Caco-2 (cell line): ENCODE data around the gene ADAM11. TPM values are rescaled to one million over a fixed set of nuclear protein-coding genes. Genes with fewer than 3 reads are reported as not detected.

ENCODE experiments used
- BruUV-seq: library from RNA; stranded (reverse); fragments of 400-500 nt; replicated peaks from 2 replicates; lab custom pipeline; 2021; lab: Mats Ljungman, UMichigan
- CTCF ChIA-PET: fragments of 300-600 bp; sonication (Branson Sonifier 250); formaldehyde crosslinking; loops from one replicate; lab custom pipeline; 2022; ENCODE audit warnings: antibody characterized with exemption; lab: Charles Lee
- POLR2A ChIA-PET: fragments of 300-600 bp; sonication (Branson Sonifier 250); formaldehyde crosslinking; loops from one replicate; lab custom pipeline; 2022; ENCODE audit warnings: antibody characterized with exemption; lab: Charles Lee
- DNase-seq, 2 experiments: peaks; one replicate each; pipeline versions ENCODE4 v3.0.0 to v3.0.0-alpha.2; 2020 to 2022
- H3K27me3 ChIP-seq: replicated peaks from 2 replicates; pipeline ENCODE4 v1.6.0; 2011; ENCODE audit warnings: low read length; ENCODE audit not compliant: control insufficient read depth, insufficient read depth
- H3K36me3 ChIP-seq: 2 replicates; pipeline ENCODE4 v1.5.1; 2011; ENCODE audit warnings: low read length; ENCODE audit not compliant: control insufficient read depth, insufficient read depth
- H3K4me1 ChIP-seq: fragments of 250-450 bp; sonication (Bioruptor Pico); 2 replicates; pipeline ENCODE4 v1.5.1; 2020; ENCODE audit warnings: mild to moderate bottlenecking
- H3K4me3 ChIP-seq: 2 replicates; pipeline ENCODE4 v1.5.1; 2011; ENCODE audit warnings: low read depth, mild to moderate bottlenecking, control low read depth, low read length
- H3K9me3 ChIP-seq: fragments of 250-450 bp; sonication (Bioruptor Pico); 2 replicates; pipeline ENCODE4 v1.5.1; 2020; ENCODE audit warnings: mild to moderate bottlenecking, moderate library complexity
- H3K27ac Mint-ChIP-seq: one replicate; pipeline ENCODE4 v1.8.0; 2022; ENCODE audit warnings: mixed read lengths; ENCODE audit not compliant: unreplicated experiment
- H3K27me3 Mint-ChIP-seq: one replicate; pipeline ENCODE4 v1.8.0; 2022; ENCODE audit warnings: mixed read lengths; ENCODE audit not compliant: insufficient read depth, unreplicated experiment
- H3K36me3 Mint-ChIP-seq: one replicate; pipeline ENCODE4 v1.8.0; 2022; ENCODE audit warnings: mild to moderate bottlenecking, mixed read lengths; ENCODE audit not compliant: insufficient read depth, unreplicated experiment
- H3K4me1 Mint-ChIP-seq: one replicate; pipeline ENCODE4 v1.8.0; 2022; ENCODE audit warnings: low read depth, mixed read lengths; ENCODE audit not compliant: unreplicated experiment
- H3K4me3 Mint-ChIP-seq: one replicate; pipeline ENCODE4 v1.8.0; 2022; ENCODE audit warnings: mild to moderate bottlenecking, moderate library complexity, mixed read lengths; ENCODE audit not compliant: unreplicated experiment
- H3K9me3 Mint-ChIP-seq: one replicate; pipeline ENCODE4 v1.8.0; 2022; ENCODE audit warnings: mixed read lengths; ENCODE audit not compliant: unreplicated experiment
- CTCF ChIP-seq, 2 experiments: fragments of 200-600 bp in 1 of 2; IDR thresholded peaks; 1 replicate in 1 of 2; 2 replicates in 1 of 2; pipeline versions ENCODE4 v1.5.1 to v1.8.0; 2011 to 2022; ENCODE audit warnings: antibody characterized with exemption in 1 of 2, control low read depth in 1 of 2, inconsistent platforms in 1 of 2, low read depth in 1 of 2, low read length in 1 of 2, mild to moderate bottlenecking in 1 of 2, moderate library complexity in 1 of 2; ENCODE audit not compliant: insufficient read depth in 1 of 2, severe bottlenecking in 1 of 2, unreplicated experiment in 1 of 2
- intact Hi-C: fragments of 100-400 bp; cut with micrococcal nuclease; formaldehyde crosslinking; loops from one replicate; pipeline ENCODE4 v1.10.0; 2022; ENCODE audit not compliant: unreplicated experiment
- total RNA-seq: library from RNA; stranded (reverse); gene quantifications from 2 replicates; pipeline ENCODE4 v1.2.3, GENCODE V29; 2022

The ADAM11 gene
- total RNA-seq, 1 experiment from 2014 or later, result 1.9 TPM

DNA sequence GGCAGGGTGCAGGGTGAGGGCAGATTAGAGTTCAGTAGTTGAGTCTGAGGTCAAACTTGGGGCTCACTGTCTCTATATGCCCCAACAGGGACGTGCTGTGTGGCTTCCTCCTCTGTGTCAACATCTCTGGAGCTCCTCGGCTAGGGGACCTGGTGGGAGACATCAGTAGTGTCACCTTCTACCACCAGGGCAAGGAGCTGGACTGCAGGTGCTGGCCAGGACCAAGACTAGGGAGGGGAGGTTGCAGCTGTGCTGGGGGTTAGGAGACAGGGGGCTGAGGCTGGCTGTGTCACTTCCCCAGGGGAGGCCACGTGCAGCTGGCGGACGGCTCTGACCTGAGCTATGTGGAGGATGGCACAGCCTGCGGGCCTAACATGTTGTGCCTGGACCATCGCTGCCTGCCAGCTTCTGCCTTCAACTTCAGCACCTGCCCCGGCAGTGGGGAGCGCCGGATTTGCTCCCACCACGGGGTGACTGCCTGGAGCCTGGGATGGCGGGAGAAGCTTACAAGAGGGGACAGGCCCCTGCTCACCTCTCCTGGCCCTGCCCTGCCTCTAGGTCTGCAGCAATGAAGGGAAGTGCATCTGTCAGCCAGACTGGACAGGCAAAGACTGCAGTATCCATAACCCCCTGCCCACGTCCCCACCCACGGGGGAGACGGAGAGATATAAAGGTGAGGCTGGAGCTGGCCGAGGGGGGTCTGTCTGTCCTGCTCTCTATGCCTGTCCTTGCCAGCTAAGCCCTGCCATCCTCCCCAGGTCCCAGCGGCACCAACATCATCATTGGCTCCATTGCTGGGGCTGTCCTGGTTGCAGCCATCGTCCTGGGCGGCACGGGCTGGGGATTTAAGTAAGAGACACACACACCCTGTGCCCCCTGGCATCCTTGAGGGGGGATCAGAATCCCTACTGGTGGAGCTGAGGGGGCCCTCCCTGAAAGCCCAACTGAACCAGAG lies 18.9 kb downstream of the ADAM11 start:
- Mint-ChIP-seq H3K4me1 (no peaks in the 10 kb centered on the region), H3K9me3 (no peaks in the 10 kb centered on the region), H3K36me3 (no peaks in the 10 kb centered on the region), H3K27me3 (peaks cover 3% of the 10 kb centered on the region), H3K4me3 (no peak overlapping the region), H3K27ac (no peak overlapping the region)
- Histone ChIP-seq H3K4me1 (peaks cover 18% of the 10 kb centered on the region; the same call in 1 of the 2 replicates), H3K27me3 (no peaks in the 10 kb centered on the region), H3K36me3 (no peaks in the 10 kb centered on the region), H3K4me3 (no peak overlapping the region), H3K9me3 (no peaks in the 10 kb centered on the region)
- intact Hi-C loops, result loop anchor here (10.0 kb wide), 1 partner anchor 357 kb away; the partner anchor contains the start of genes ACBD4 and PLCD3
- ChIA-PET CTCF (interaction anchor here (0.6 to 4.7 kb wide), 6 partner anchors 90 to 357 kb away, joined by 3 to 23 read pairs (median 4); partner anchors contain the start of gene ACBD4), POLR2A (no interaction called here)
- TF ChIP-seq CTCF (IDR thresholded peaks at IDR 0.05; ENCODE audit: insufficient read depth in 1 of 2, low read depth in 1 of 2, low read length in 1 of 2, severe bottlenecking in 1 of 2, unreplicated experiment in 1 of 2), result no peak
- BruUV-seq, result no TSS peak
- no peak for DNase-seq

- no peak for TF ChIP-seq CTCF (IDR thresholded peaks at IDR 0.05; ENCODE audit: insufficient read depth in 1 of 2, low read depth in 1 of 2, low read length in 1 of 2, severe bottlenecking in 1 of 2, unreplicated experiment in 1 of 2)
- no peak overlapping the region for H3K27ac Mint-ChIP-seq
These were observed 19.9 kb downstream of the ADAM11 start for GRCh38 chr17:44778656-44779210.

More at GRCh38 chr17:44778656-44779210, 19.9 kb downstream of the ADAM11 start:
- peaks cover 3% of the 10 kb centered on the region for H3K27me3 Mint-ChIP-seq
- no peaks in the 10 kb centered on the region for H3K9me3 Mint-ChIP-seq
- intact Hi-C loops, result loop anchor here (1.0 to 10.0 kb wide), 2 partner anchors 87 to 356 kb away; partner anchors contain the start of genes ACBD4 and PLCD3
- H3K4me3 ChIP-seq, result peak overlapping the region; percentile 57; the same call in 1 of the 2 replicates
- no peaks in the 10 kb centered on the region for H3K36me3 ChIP-seq
- ChIA-PET CTCF (interaction anchor here (0.5 to 4.7 kb wide), 14 partner anchors 10 to 356 kb away, joined by 3 to 23 read pairs (median 4); partner anchors contain the start of genes ACBD4 and HIGD1B), POLR2A (no interaction called here)
- H3K4me3 Mint-ChIP-seq, result peak overlapping the region; percentile 82
- no peak for DNase-seq
- no peaks in the 10 kb centered on the region for H3K27me3 ChIP-seq
- H3K4me1 Mint-ChIP-seq, result no peaks in the 10 kb centered on the region
- no TSS peak for BruUV-seq
- H3K4me1 ChIP-seq, result peaks cover 18% of the 10 kb centered on the region; the same call in 1 of the 2 replicates
- no peaks in the 10 kb centered on the region for H3K36me3 Mint-ChIP-seq
- no peaks in the 10 kb centered on the region for H3K9me3 ChIP-seq
